Measurements from ENCODE around the gene UST.
"Not testable (repeated sequence)": the region's sequence is repeated elsewhere in the genome, so short reads cannot be mapped to it uniquely, and the experiment has no call there.

The UST gene

DNA sequence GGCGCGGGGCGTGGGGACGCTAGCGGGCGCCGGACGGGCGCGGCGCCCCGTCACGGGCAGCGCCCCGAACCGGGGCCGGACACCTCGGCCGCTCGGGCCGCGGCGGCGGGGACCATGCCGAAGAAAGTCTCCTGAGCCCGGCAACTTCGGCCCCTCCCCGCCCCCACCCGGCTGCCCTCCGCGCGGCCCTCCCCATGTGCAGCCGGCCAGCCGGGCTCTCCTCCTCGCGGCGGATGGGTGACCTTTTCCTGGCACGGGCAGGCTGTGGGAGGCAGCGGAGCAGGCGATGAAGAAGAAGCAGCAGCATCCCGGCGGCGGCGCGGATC is 278 bp downstream of the UST start:
- TF ChIP-seq, protein P1, sequence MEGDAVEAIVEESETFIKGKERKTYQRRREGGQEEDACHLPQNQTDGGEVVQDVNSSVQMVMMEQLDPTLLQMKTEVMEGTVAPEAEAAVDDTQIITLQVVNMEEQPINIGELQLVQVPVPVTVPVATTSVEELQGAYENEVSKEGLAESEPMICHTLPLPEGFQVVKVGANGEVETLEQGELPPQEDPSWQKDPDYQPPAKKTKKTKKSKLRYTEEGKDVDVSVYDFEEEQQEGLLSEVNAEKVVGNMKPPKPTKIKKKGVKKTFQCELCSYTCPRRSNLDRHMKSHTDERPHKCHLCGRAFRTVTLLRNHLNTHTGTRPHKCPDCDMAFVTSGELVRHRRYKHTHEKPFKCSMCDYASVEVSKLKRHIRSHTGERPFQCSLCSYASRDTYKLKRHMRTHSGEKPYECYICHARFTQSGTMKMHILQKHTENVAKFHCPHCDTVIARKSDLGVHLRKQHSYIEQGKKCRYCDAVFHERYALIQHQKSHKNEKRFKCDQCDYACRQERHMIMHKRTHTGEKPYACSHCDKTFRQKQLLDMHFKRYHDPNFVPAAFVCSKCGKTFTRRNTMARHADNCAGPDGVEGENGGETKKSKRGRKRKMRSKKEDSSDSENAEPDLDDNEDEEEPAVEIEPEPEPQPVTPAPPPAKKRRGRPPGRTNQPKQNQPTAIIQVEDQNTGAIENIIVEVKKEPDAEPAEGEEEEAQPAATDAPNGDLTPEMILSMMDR (IDR thresholded peaks at IDR 0.05; ENCODE audit: low read depth, low read length): no peak

DNA sequence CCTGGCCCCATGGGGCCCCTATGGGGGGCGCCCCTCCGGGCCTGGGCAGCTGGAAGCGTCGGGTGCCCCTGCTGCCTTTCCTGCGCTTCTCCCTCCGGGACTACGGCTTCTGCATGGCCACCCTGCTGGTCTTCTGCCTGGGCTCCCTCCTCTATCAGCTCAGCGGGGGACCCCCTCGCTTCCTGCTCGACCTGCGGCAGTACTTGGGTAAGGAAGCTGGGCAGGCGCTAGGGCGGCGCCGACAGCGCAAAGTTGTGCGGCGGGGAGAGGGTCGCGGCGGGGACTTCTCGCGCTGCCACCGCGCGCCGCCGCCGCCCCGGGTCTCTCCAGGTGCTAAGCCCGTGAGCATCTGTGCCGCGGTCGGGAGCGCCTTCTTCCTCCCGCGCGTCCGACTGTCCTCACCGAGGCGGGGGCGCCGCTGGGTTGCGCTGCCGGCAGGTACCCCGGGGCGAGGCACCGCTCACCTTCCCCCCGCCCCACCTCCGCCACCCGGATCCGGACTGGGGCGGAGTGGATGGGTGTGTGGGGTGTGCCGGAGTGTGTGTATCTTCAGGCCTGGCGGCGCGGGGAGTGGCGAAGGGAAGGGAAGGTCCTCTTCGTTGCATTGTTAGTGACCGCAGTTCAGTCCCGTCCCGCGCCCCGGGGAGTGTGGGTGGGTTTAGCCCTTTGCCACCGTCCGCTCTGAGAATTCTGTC is 788 bp downstream of the UST start:
- DNase-seq (ENCODE audit: extremely low read depth, low read depth): no peak

More for the DNA sequence above, 278 bp downstream of the UST start:
- no peak for DNase-seq (ENCODE audit: extremely low read depth, low read depth)

DNA sequence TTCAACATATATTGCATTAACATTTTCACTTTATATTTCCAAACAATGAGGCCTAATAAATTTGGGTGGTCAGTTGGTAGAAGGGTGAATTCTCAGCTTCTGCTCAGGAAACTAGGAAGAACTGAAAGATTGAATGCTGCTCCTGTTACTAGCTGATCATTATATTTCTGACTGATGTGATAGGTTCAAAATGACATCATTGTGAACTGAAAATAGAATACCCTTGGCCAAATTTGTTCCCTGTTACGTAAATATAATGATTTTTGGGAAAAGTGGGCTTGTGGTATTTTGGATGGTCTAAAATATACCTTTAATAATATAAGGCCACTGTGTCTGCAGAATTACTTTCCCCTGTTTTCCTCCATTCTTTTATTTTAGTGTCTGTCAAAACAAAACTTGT is 2.8 kb downstream of the UST start:
- TF ChIP-seq, protein P1 (IDR thresholded peaks at IDR 0.05; ENCODE audit: low read depth, low read length): no peak
- no peak for DNase-seq (ENCODE audit: extremely low read depth, low read depth)

More for the DNA sequence above, 788 bp downstream of the UST start:
- TF ChIP-seq, protein P1 (IDR thresholded peaks at IDR 0.05; ENCODE audit: low read depth, low read length): peak; percentile 7

DNA sequence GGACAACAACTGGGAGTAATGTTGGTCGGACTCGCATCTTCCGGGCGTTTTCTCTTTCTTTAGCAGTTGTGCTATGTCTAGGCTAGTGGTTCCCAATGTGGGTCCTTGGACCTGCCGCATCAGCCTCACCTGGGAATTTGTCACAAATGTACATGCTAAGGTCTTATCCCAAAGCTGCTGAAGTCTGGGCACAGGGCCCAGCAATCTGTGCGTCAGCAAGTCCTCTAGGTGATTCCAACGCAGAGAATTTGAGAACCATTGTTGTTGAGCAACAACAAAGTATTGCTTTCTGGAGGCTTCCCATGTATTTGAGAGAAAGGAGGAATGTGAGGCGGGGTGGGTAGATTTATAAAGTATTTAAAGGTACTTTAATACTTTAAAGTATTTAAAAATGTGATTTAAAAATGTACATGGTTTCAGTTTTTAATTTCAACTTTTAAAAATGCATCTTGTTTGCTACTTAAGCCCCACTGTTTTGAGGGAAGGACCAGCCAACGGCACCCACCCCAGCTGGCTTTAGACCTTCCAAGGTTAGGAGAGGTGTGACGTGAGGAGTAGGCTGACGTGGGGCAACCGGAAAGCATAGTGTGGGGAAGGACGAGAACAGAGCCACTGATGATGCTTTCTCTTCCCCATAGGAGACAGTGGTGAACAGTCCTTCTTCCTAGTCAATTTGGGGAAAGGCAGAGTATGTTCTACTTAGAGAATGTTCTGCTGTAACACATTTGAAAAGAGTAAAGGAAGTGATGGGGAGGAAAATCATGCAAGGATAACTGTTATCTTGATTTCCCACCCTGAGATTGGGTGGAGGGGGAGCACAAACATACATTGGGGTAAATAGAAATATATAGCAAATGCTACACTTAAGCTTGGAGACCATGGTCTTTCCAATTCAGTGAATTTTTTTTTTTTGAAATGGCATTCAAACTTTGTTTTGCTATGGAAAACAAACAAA is 4.3 kb downstream of the UST start:
- no peak for DNase-seq (ENCODE audit: extremely low read depth, low read depth)
- TF ChIP-seq, protein P1 (IDR thresholded peaks at IDR 0.05; ENCODE audit: low read depth, low read length): no peak

DNA sequence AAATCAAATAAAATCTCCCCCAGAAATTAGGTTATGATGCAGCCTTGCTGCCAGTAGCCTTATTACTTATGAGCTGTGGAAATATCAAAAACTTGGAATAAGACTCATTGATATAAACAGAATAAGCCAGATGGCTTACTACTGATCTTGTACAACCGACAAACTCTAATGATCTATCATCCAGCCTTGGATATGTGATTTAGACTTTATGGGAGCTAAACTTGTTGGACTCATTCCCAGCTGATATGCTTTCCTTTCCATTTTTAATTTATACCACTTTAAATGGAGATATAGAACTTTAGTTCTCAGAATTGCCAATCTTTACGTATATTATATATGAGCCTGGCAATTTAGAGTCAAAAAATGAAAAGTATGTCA is 5.0 kb downstream of the UST start:
- no peak for DNase-seq (ENCODE audit: extremely low read depth, low read depth)
- TF ChIP-seq, protein P1 (IDR thresholded peaks at IDR 0.05; ENCODE audit: low read depth, low read length): no peak

DNA sequence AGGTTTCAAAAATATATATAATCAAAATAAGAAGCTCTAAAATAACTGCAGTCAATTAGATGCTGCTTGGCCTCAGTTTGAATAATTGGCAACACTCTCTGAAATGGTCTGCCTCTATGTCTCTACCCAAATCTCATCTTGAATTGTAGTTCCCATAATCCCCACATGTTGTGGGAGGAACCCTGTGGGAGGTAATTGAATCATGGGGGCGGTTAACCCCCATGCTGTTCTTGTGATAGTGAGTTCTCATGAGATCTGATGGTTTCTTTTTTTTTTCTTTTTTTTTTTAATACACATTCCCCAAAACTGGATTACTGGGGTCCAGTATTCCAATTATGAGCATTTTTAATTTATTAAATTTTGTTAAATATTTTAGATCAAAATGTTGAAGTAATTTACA is 8.5 kb downstream of the UST start:
- DNase-seq (ENCODE audit: extremely low read depth, low read depth): not testable (repeated sequence)

DNA sequence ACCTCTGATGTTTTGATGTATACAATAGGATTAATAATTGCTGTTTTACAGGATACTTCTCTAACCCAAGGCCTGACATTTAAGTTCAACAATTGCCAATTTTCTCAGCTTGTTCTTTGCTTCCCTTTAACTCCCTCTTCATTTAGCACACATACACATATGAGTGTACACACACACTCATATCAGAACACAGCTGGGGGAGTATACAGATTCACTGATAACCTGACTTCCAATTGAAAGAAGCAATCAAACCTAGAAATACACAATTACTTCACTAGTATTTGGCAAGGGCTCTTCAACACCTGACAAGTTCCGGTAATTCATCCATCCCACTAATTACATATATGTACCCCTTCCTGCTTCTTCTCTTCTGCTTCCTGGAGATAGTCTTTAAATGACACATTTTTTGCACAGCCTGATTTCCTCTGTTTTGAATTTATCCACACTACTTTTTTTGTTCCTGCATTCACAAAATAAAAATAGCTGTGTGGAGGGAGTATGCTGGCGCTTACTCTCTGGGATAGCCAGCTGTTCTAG is 11.2 kb downstream of the UST start:
- TF ChIP-seq, protein P1 (IDR thresholded peaks at IDR 0.05; ENCODE audit: low read depth, low read length): no peak
- no peak for DNase-seq (ENCODE audit: extremely low read depth, low read depth)
